HG03045 (cell line): Measurements from ENCODE around the gene SH3PXD2A.
A peak's percentile ranks its signal among the peaks of the same experiment; 100 is the strongest.

Source experiments
- ATAC-seq: cut with Tn5 transposase; IDR thresholded peaks from one replicate; pipeline ENCODE4 v1.9.1; 2021; ENCODE audit warnings: mild to moderate bottlenecking, moderate library complexity; ENCODE audit not compliant: unreplicated experiment

SH3PXD2A gene

GRCh38 chr10:103794996-103795395, 60.4 kb downstream of the SH3PXD2A start:
- ATAC-seq, result no peak

GRCh38 chr10:103793920-103794883, 61.2 kb downstream of the SH3PXD2A start:
- no peak for ATAC-seq

- no peak for ATAC-seq
Measured at GRCh38 chr10:103793429-103793828, 61.9 kb downstream of the SH3PXD2A start.

GRCh38 chr10:103792547-103792946, 62.8 kb downstream of the SH3PXD2A start:
- no peak for ATAC-seq

GRCh38 chr10:103791858-103792257, 63.5 kb downstream of the SH3PXD2A start:
- no peak for ATAC-seq

- no peak for ATAC-seq
Measured at GRCh38 chr10:103791291-103791690, 64.1 kb downstream of the SH3PXD2A start.

- ATAC-seq, result no peak
Measured at GRCh38 chr10:103790580-103790979, 64.8 kb downstream of the SH3PXD2A start.

GRCh38 chr10:103789771-103790201, 65.6 kb downstream of the SH3PXD2A start:
- ATAC-seq, result no peak

- no peak for ATAC-seq
Measured at GRCh38 chr10:103789161-103789560, 66.2 kb downstream of the SH3PXD2A start.

GRCh38 chr10:103787331-103787730, 68.0 kb downstream of the SH3PXD2A start:
- ATAC-seq, result no peak

GRCh38 chr10:103786020-103786419, 69.4 kb downstream of the SH3PXD2A start:
- no peak for ATAC-seq

- ATAC-seq, result no peak
Measured at GRCh38 chr10:103784723-103785418, 70.5 kb downstream of the SH3PXD2A start.

- ATAC-seq, result no peak
Measured at GRCh38 chr10:103784089-103784488, 71.3 kb downstream of the SH3PXD2A start.

GRCh38 chr10:103783681-103784080, 71.7 kb downstream of the SH3PXD2A start:
- no peak for ATAC-seq

- no peak for ATAC-seq
Measured at GRCh38 chr10:103781329-103782061, 73.9 kb downstream of the SH3PXD2A start.

- no peak for ATAC-seq
Measured at GRCh38 chr10:103780242-103781149, 74.9 kb downstream of the SH3PXD2A start.

- no peak for ATAC-seq
Measured at GRCh38 chr10:103778358-103779139, 76.8 kb downstream of the SH3PXD2A start.

- peak; percentile 38 for ATAC-seq
Measured at GRCh38 chr10:103776878-103777591, 78.3 kb downstream of the SH3PXD2A start.

- no peak for ATAC-seq
Measured at GRCh38 chr10:103775776-103776175, 79.6 kb downstream of the SH3PXD2A start.
